Omental fat pad (tissue), 4 donors: Measurements from ENCODE around the gene IFI16. TPM values are rescaled to one million over a fixed set of nuclear protein-coding genes. Genes with fewer than 3 reads are reported as not detected.

ENCODE experiments used
- ATAC-seq: fragments of 150-250 bp; one replicate; pipeline ENCODE4 v1.9.1; 2016; ENCODE audit warnings: mild to moderate bottlenecking, moderate library complexity; ENCODE audit not compliant: low FRiP score
- DNase-seq: peaks from one replicate; pipeline ENCODE4 v3.0.0-alpha.2; 2019; ENCODE audit warnings: low spot score
- CTCF ChIP-seq, 3 donors: fragments of 450-650 bp; IDR thresholded peaks; one replicate each; pipeline ENCODE4 v1.5.1; 2016 to 2017; ENCODE audit warnings: antibody characterized with exemption in 3 of 3, mild to moderate bottlenecking in 3 of 3, moderate library complexity in 2 of 3
- total RNA-seq, 4 donors: library from RNA; depleted of rRNA; stranded (reverse); fragments of >200 nt; gene quantifications; one replicate each; pipeline ENCODE4 v1.1.0, GENCODE V29; 2016

Gene IFI16
- total RNA-seq, 4 donors from 2014 or later: 94.5 to 304 (median 131) TPM

GRCh38 chr1:159068886-159069285 lies 59.2 kb downstream of the IFI16 start:
- no peak for DNase-seq
- no peak for ATAC-seq

GRCh38 chr1:159071970-159072582 lies 62.4 kb downstream of the IFI16 start:
- no peak for DNase-seq
- peak in 1 of 3 donors; percentile 20 for TF ChIP-seq CTCF (IDR thresholded peaks at IDR 0.05)
- peak; percentile 87 for ATAC-seq

More at GRCh38 chr1:159068886-159069285, 59.2 kb downstream of the IFI16 start:
- TF ChIP-seq CTCF (IDR thresholded peaks at IDR 0.05): no peak

- DNase-seq (no peak), ATAC-seq (peak; percentile 19)
- TF ChIP-seq CTCF (IDR thresholded peaks at IDR 0.05): no peak
Measured at GRCh38 chr1:159076438-159077119, 66.9 kb downstream of the IFI16 start, which contains the start of gene AIM2. AIM2 (minus strand) TSS chr1:159076766; CDS start chr1:159073499, 3,267 bp downstream.

- no peak for TF ChIP-seq CTCF (IDR thresholded peaks at IDR 0.05)
- ATAC-seq: peak; percentile 44
- DNase-seq: peak; percentile 42
Measured at GRCh38 chr1:159077120-159077961, 67.6 kb downstream of the IFI16 start.

- ATAC-seq (no peak), DNase-seq (no peak)
- no peak for TF ChIP-seq CTCF (IDR thresholded peaks at IDR 0.05)
Measured at GRCh38 chr1:159079525-159079924, 69.8 kb downstream of the IFI16 start.

GRCh38 chr1:159081626-159082025 lies 71.9 kb downstream of the IFI16 start:
- no peak for DNase-seq
- TF ChIP-seq CTCF (IDR thresholded peaks at IDR 0.05): no peak
- ATAC-seq: no peak
